ENCODE data around the gene SH3GL3.

Gene SH3GL3

DNA sequence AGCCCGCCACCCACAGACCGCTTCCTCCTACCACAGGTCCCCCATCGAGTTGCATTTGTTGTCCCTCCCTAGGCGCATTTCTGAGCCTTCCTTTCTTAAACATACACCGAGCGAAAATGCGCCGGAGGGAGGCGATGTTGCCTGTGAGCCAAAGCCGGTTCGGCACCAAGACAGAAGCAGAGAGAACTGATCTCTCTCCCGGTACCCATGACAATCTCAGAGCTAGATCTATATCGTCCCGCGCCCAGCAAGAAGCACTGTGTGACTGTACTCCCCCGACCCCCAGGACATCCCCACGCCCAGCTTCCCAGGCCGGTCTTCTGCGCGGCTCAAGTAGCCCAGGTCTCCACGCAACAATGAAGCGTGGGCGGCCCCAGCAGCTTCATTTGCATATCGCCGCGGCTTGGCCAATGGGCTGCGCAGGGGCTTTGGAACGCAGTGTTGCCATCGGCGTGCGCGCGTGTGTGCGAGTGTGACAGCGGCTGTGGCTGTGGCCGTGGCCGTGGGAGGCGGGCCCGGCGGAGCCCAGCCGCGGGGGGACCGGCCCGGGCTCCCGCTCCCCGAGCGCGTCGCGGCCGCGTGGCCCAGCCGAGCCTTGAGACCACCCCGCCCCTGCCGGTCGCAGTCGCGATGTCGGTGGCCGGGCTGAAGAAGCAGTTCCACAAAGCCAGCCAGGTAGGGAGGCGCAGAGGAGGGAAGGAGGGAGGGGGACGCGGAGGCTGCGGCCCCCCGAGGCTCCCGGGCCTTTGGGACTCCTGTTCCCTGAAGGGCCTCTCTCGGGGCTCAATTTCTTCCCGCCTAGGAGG, at the start of gene SH3GL3 (continued):
- no peak for TF ChIP-seq ZNF548 (tag by site-specific recombination; IDR thresholded peaks at IDR 0.05)
- no peak for TF ChIP-seq ZNF677 (tag by site-specific recombination; IDR thresholded peaks at IDR 0.05)
- no peak for TF ChIP-seq ZNF221 (tag by site-specific recombination; IDR thresholded peaks at IDR 0.05; ENCODE audit: borderline replicate concordance)
- TF ChIP-seq, protein P1, sequence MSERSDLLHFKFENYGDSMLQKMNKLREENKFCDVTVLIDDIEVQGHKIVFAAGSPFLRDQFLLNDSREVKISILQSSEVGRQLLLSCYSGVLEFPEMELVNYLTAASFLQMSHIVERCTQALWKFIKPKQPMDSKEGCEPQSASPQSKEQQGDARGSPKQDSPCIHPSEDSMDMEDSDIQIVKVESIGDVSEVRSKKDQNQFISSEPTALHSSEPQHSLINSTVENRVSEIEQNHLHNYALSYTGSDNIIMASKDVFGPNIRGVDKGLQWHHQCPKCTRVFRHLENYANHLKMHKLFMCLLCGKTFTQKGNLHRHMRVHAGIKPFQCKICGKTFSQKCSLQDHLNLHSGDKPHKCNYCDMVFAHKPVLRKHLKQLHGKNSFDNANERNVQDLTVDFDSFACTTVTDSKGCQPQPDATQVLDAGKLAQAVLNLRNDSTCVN (tag by site-specific recombination; optimal IDR thresholded peaks at IDR 0.05) = no peak
- TF ChIP-seq ZNF529 (tag by site-specific recombination; IDR thresholded peaks at IDR 0.05; ENCODE audit: insufficient replicate concordance) = no peak
- no peak for TF ChIP-seq MEIS1 (CRISPR knock-in tag; IDR thresholded peaks at IDR 0.05; ENCODE audit: borderline replicate concordance)
- no peak for TF ChIP-seq ZNF292 (tag by site-specific recombination; IDR thresholded peaks at IDR 0.05; ENCODE audit: borderline replicate concordance, low read depth)
- no peak for TF ChIP-seq ATF2 (tag by site-specific recombination; IDR thresholded peaks at IDR 0.05; ENCODE audit: low read depth)
- TF ChIP-seq SALL2 (tag by site-specific recombination; IDR thresholded peaks at IDR 0.05; ENCODE audit: borderline replicate concordance) = no peak
- no peak for TF ChIP-seq ZBTB11 (tag by site-specific recombination; conservative IDR thresholded peaks at IDR 0.05; ENCODE audit: low read depth)
- no peak for TF ChIP-seq ZNF324 (tag by site-specific recombination; IDR thresholded peaks at IDR 0.05)
- no peak for TF ChIP-seq ZNF184 (tag by site-specific recombination; IDR thresholded peaks at IDR 0.05)
- no peak for TF ChIP-seq ZNF510 (tag by site-specific recombination; IDR thresholded peaks at IDR 0.05; ENCODE audit: insufficient replicate concordance)
- TF ChIP-seq ZNF146 (tag by site-specific recombination; IDR thresholded peaks at IDR 0.05) = no peak
- no peak for TF ChIP-seq MZF1 (tag by site-specific recombination; IDR thresholded peaks at IDR 0.05; ENCODE audit: borderline replicate concordance)
- no peak for TF ChIP-seq ZNF555 (tag by site-specific recombination; conservative IDR thresholded peaks at IDR 0.05)
- TF ChIP-seq ZNF658 (tag by site-specific recombination; IDR thresholded peaks at IDR 0.05) = no peak
- TF ChIP-seq, protein P2, sequence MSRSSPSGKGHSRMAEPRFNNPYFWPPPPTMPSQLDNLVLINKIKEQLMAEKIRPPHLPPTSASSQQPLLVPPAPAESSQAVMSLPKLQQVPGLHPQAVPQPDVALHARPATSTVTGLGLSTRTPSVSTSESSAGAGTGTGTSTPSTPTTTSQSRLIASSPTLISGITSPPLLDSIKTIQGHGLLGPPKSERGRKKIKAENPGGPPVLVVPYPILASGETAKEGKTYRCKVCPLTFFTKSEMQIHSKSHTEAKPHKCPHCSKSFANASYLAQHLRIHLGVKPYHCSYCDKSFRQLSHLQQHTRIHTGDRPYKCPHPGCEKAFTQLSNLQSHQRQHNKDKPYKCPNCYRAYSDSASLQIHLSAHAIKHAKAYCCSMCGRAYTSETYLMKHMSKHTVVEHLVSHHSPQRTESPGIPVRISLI (tag by site-specific recombination; IDR thresholded peaks at IDR 0.05) = no peak
- no peak; the same call in 1 of the 2 replicates for TF ChIP-seq ZNF692 (tag by site-specific recombination; IDR thresholded peaks at IDR 0.05)
- TF ChIP-seq ZNF626 (tag by site-specific recombination; IDR thresholded peaks at IDR 0.05) = no peak
- TF ChIP-seq KLF9 (tag by site-specific recombination; IDR thresholded peaks at IDR 0.05; ENCODE audit: low read depth) = no peak
- TF ChIP-seq ZFP3 (tag by site-specific recombination; IDR thresholded peaks at IDR 0.05; ENCODE audit: low read depth) = no peak
- no peak for TF ChIP-seq ZNF558 (tag by site-specific recombination; IDR thresholded peaks at IDR 0.05)
- TF ChIP-seq ZNF155 (tag by site-specific recombination; IDR thresholded peaks at IDR 0.05) = no peak
- TF ChIP-seq, protein P3, sequence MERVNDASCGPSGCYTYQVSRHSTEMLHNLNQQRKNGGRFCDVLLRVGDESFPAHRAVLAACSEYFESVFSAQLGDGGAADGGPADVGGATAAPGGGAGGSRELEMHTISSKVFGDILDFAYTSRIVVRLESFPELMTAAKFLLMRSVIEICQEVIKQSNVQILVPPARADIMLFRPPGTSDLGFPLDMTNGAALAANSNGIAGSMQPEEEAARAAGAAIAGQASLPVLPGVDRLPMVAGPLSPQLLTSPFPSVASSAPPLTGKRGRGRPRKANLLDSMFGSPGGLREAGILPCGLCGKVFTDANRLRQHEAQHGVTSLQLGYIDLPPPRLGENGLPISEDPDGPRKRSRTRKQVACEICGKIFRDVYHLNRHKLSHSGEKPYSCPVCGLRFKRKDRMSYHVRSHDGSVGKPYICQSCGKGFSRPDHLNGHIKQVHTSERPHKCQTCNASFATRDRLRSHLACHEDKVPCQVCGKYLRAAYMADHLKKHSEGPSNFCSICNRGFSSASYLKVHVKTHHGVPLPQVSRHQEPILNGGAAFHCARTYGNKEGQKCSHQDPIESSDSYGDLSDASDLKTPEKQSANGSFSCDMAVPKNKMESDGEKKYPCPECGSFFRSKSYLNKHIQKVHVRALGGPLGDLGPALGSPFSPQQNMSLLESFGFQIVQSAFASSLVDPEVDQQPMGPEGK (tag by site-specific recombination; IDR thresholded peaks at IDR 0.05) = no peak
- no peak for TF ChIP-seq MYNN (tag by site-specific recombination; IDR thresholded peaks at IDR 0.05; ENCODE audit: borderline replicate concordance)
- TF ChIP-seq ZNF645 (tag by site-specific recombination; IDR thresholded peaks at IDR 0.05) = no peak
